OCI-LY7 (cell line): Measurements from ENCODE around the gene MEMO1. TPM values are rescaled to one million over a fixed set of nuclear protein-coding genes. Genes with fewer than 3 reads are reported as not detected.

Experiments
- BruUV-seq: library from RNA; stranded (reverse); fragments of 400-500 nt; replicated peaks from 2 replicates; lab custom pipeline; 2021; lab: Mats Ljungman, UMichigan
- CTCF ChIA-PET: fragments of 300-600 bp; sonication (Branson Sonifier 250); formaldehyde crosslinking; loops from one replicate; lab custom pipeline; 2022; ENCODE audit warnings: antibody characterized with exemption; ENCODE audit not compliant: unreplicated experiment; lab: Charles Lee
- POLR2A ChIA-PET: fragments of 300-600 bp; sonication (Branson Sonifier 250); formaldehyde crosslinking; loops from one replicate; lab custom pipeline; 2022; ENCODE audit warnings: antibody characterized with exemption; lab: Charles Lee
- DNase-seq: peaks from one replicate; pipeline ENCODE4 v3.0.0-alpha.2; 2015; ENCODE audit warnings: low spot score
- H2AFZ ChIP-seq: fragments of 200-600 bp; sonication (generic), shearing (Covaris generic); 2 replicates; pipeline ENCODE4 v1.6.1; 2014; ENCODE audit warnings: mild to moderate bottlenecking, antibody characterized with exemption, low read length, moderate library complexity
- H3K27ac ChIP-seq: fragments of 200-600 bp; sonication (generic); 2 replicates; pipeline ENCODE4 v1.5.1; 2014; ENCODE audit warnings: mixed run types, low read depth, mild to moderate bottlenecking, moderate library complexity, low read length, inconsistent platforms; ENCODE audit not compliant: poor library complexity, severe bottlenecking
- H3K36me3 ChIP-seq: fragments of 200-600 bp; sonication (generic); 2 replicates; pipeline ENCODE4 v1.6.1; 2014; ENCODE audit warnings: mild to moderate bottlenecking, antibody characterized with exemption, low read length, moderate library complexity, mixed read lengths; ENCODE audit not compliant: insufficient read depth
- H3K4me1 ChIP-seq: fragments of 200-600 bp; sonication (generic); 2 replicates; pipeline ENCODE4 v1.5.1; 2014; ENCODE audit warnings: mild to moderate bottlenecking, low read length; ENCODE audit not compliant: insufficient read depth, poor library complexity, severe bottlenecking
- H3K4me2 ChIP-seq: fragments of 200-600 bp; sonication (generic); 2 replicates; pipeline ENCODE4 v1.6.1; 2014; ENCODE audit warnings: mild to moderate bottlenecking, low read length
- H3K4me3 ChIP-seq: fragments of 200-600 bp; sonication (generic); 2 replicates; pipeline ENCODE4 v1.5.1; 2014; ENCODE audit warnings: mild to moderate bottlenecking, low read depth, low read length; ENCODE audit not compliant: poor library complexity, severe bottlenecking
- H3K79me2 ChIP-seq: fragments of 200-600 bp; sonication (generic); 2 replicates; pipeline ENCODE4 v1.6.1; 2016; ENCODE audit warnings: low read depth, mild to moderate bottlenecking, low read length, moderate library complexity, mixed read lengths; ENCODE audit not compliant: insufficient read depth
- H3K9me2 ChIP-seq: fragments of 200-600 bp; sonication (generic); 2 replicates; pipeline ENCODE4 v1.6.1; 2016; ENCODE audit warnings: mild to moderate bottlenecking, low read length, mixed read lengths; ENCODE audit not compliant: insufficient read depth
- H3K9me3 ChIP-seq: fragments of 200-600 bp; sonication (generic); 2 replicates; pipeline ENCODE4 v1.6.1; 2014; ENCODE audit warnings: mild to moderate bottlenecking, mixed run types, low read length, mixed read lengths
- H4K20me1 ChIP-seq: fragments of 200-600 bp; sonication (generic); 2 replicates; pipeline ENCODE4 v1.6.1; 2014; ENCODE audit warnings: mild to moderate bottlenecking, antibody characterized with exemption, low read length, moderate library complexity, mixed read lengths; ENCODE audit not compliant: insufficient read depth
- CTCF ChIP-seq: fragments of 200-600 bp; sonication (generic); conservative IDR thresholded peaks from 2 replicates; pipeline ENCODE4 v1.5.1; 2014; ENCODE audit warnings: mild to moderate bottlenecking, antibody characterized with exemption, low read length, moderate library complexity, mixed read lengths
- EZH2phosphoT487 ChIP-seq: fragments of 200-600 bp; sonication (generic); IDR thresholded peaks from 2 replicates; pipeline ENCODE4 v1.6.1; 2018; ENCODE audit warnings: low read depth, borderline replicate concordance, mild to moderate bottlenecking, mixed run types, antibody characterized with exemption, low read length, moderate library complexity, mixed read lengths
- intact Hi-C: fragments of 100-400 bp; cut with micrococcal nuclease; formaldehyde crosslinking; loops from one replicate; pipeline ENCODE4 v1.10.0; 2022; ENCODE audit not compliant: unreplicated experiment
- total RNA-seq, 2 experiments: library from RNA; depleted of rRNA in 1 of 2; stranded (reverse); fragments of >200 nt in 1 of 2; shearing (Covaris generic) in 1 of 2; gene quantifications; 2 replicates each; pipeline ENCODE4 v1.2.3, GENCODE V29; 2014 to 2022

The MEMO1 gene
- total RNA-seq, 2 experiments from 2014 or later = 24.0 to 54.0 TPM

GRCh38 chr2:31945572-31945935 is 65.3 kb downstream of the MEMO1 start:
- Histone ChIP-seq H3K4me2 (no peak overlapping the region), H3K9me3 (no peaks in the 10 kb centered on the region), H3K79me2 (peaks cover 69% of the 10 kb centered on the region), H3K36me3 (peaks cover 35% of the 10 kb centered on the region), H3K9me2 (no peaks in the 10 kb centered on the region), H3K4me1 (no peaks in the 10 kb centered on the region), H2AFZ (no peak overlapping the region), H4K20me1 (peaks cover 18% of the 10 kb centered on the region; the same call in 1 of the 2 replicates), H3K4me3 (no peak overlapping the region), H3K27ac (no peak overlapping the region)
- POLR2A ChIA-PET = no interaction called here
- DNase-seq = no peak
- CTCF ChIA-PET = no interaction called here
- intact Hi-C loops = no loop called here
- no TSS peak for BruUV-seq
- TF ChIP-seq EZH2phosphoT487 = no peak

- intact Hi-C loops = no loop called here
Observed at GRCh38 chr2:31944828-31945571, 65.8 kb downstream of the MEMO1 start.

GRCh38 chr2:31943636-31944225 is 67.1 kb downstream of the MEMO1 start:
- no peak for TF ChIP-seq CTCF
- no peak for TF ChIP-seq EZH2phosphoT487
- DNase-seq = no peak
- ChIA-PET CTCF (no interaction called here), POLR2A (no interaction called here)
- H3K36me3 ChIP-seq = peaks cover 36% of the 10 kb centered on the region
- H3K9me2 ChIP-seq = no peaks in the 10 kb centered on the region
- peaks cover 54% of the 10 kb centered on the region for H3K79me2 ChIP-seq
- H3K4me1 ChIP-seq = no peaks in the 10 kb centered on the region
- H3K27ac ChIP-seq = no peak overlapping the region
- BruUV-seq = no TSS peak
- no peak overlapping the region for H3K4me2 ChIP-seq
- no peak overlapping the region for H3K4me3 ChIP-seq
- H4K20me1 ChIP-seq = peaks cover 13% of the 10 kb centered on the region; the same call in 1 of the 2 replicates
- H2AFZ ChIP-seq = no peak overlapping the region
- no peaks in the 10 kb centered on the region for H3K9me3 ChIP-seq
- intact Hi-C loops = no loop called here

More at GRCh38 chr2:31944828-31945571, 65.8 kb downstream of the MEMO1 start:
- Histone ChIP-seq H4K20me1 (peaks cover 18% of the 10 kb centered on the region; the same call in 1 of the 2 replicates), H2AFZ (no peak overlapping the region), H3K36me3 (peaks cover 36% of the 10 kb centered on the region), H3K4me2 (no peak overlapping the region), H3K9me2 (no peaks in the 10 kb centered on the region), H3K79me2 (peaks cover 64% of the 10 kb centered on the region), H3K27ac (no peak overlapping the region), H3K4me3 (no peak overlapping the region), H3K9me3 (no peaks in the 10 kb centered on the region), H3K4me1 (no peaks in the 10 kb centered on the region)
- no peak for DNase-seq
- TF ChIP-seq CTCF (no peak), EZH2phosphoT487 (no peak)
- ChIA-PET POLR2A (no interaction called here), CTCF (no interaction called here)
- no TSS peak for BruUV-seq
